HG02610 (cell line): ENCODE data around the gene CADM4.
A peak's percentile ranks its signal among the peaks of the same experiment; 100 is the strongest.
"Not testable (repeated sequence)": the region's sequence is repeated elsewhere in the genome, so short reads cannot be mapped to it uniquely, and the experiment has no call there.

Experiments
- ATAC-seq: cut with Tn5 transposase; IDR thresholded peaks from one replicate; pipeline ENCODE4 v1.9.1; 2021; ENCODE audit warnings: mild to moderate bottlenecking, moderate library complexity; ENCODE audit not compliant: unreplicated experiment

Gene CADM4

GRCh38 chr19:43589678-43590077, 50.0 kb downstream of the CADM4 start:
- ATAC-seq: no peak

GRCh38 chr19:43589277-43589676, 50.4 kb downstream of the CADM4 start:
- ATAC-seq: no peak

- ATAC-seq: not testable (repeated sequence)
These were observed 52.6 kb downstream of the CADM4 start for GRCh38 chr19:43587029-43587428.

- no peak for ATAC-seq
These were observed 53.3 kb downstream of the CADM4 start for GRCh38 chr19:43586346-43586745.

- no peak for ATAC-seq
These were observed 55.2 kb downstream of the CADM4 start for GRCh38 chr19:43584484-43584883.

GRCh38 chr19:43582495-43582894, 57.2 kb downstream of the CADM4 start:
- no peak for ATAC-seq

GRCh38 chr19:43581467-43581866, 58.2 kb downstream of the CADM4 start:
- ATAC-seq: no peak

- ATAC-seq: no peak
These were observed 60.9 kb downstream of the CADM4 start for GRCh38 chr19:43578787-43579186.

GRCh38 chr19:43575955-43576878, 63.4 kb downstream of the CADM4 start:
- peak; percentile 3 for ATAC-seq

GRCh38 chr19:43575156-43575950, 64.3 kb downstream of the CADM4 start, which contains the start of the genes PINLYP and XRCC1:
TSS of gene PINLYP (plus strand) at chr19:43575801. CDS start at chr19:43577192, 1,391 bp downstream.
TSS of gene XRCC1 (minus strand) at chr19:43575527. CDS start at chr19:43575458, 69 bp downstream.
- peak; percentile 97 for ATAC-seq

- ATAC-seq: no peak
These were observed 65.1 kb downstream of the CADM4 start for GRCh38 chr19:43574424-43575155.
